Bone marrow (tissue), 2 donors: ENCODE measurements around the gene TRIM47.

Experiments
- DNase-seq, 2 donors: peaks; one replicate each; lab custom pipeline; 2025; lab: John Stamatoyannopoulos, UW

TRIM47 gene

GRCh38 chr17:75908201-75908600 is 29.8 kb upstream of the TRIM47 start:
- no peak for DNase-seq

- no peak for DNase-seq
Observed at GRCh38 chr17:75906143-75906884, 27.9 kb upstream of the TRIM47 start.

- DNase-seq = peak; percentile 77 to 98
Observed at GRCh38 chr17:75904749-75905521, 26.6 kb upstream of the TRIM47 start, which contains the start of gene MRPL38. Gene MRPL38 (minus strand): TSS chr17:75904884. CDS start chr17:75904875, 9 bp downstream.

- DNase-seq = no peak
Observed at GRCh38 chr17:75902406-75902805, 24.0 kb upstream of the TRIM47 start.

- no peak for DNase-seq
Observed at GRCh38 chr17:75901727-75902126, 23.3 kb upstream of the TRIM47 start.

- no peak for DNase-seq
Observed at GRCh38 chr17:75900691-75901533, 22.5 kb upstream of the TRIM47 start.

- DNase-seq = no peak
Observed at GRCh38 chr17:75899767-75900468, 21.5 kb upstream of the TRIM47 start.

GRCh38 chr17:75899353-75899752 is 21.0 kb upstream of the TRIM47 start:
- DNase-seq = no peak

GRCh38 chr17:75898791-75899190 is 20.4 kb upstream of the TRIM47 start:
- no peak for DNase-seq

- no peak for DNase-seq
Observed at GRCh38 chr17:75898065-75898464, 19.7 kb upstream of the TRIM47 start.

- no peak for DNase-seq
Observed at GRCh38 chr17:75897160-75898019, 19.0 kb upstream of the TRIM47 start.

GRCh38 chr17:75896415-75897159 is 18.2 kb upstream of the TRIM47 start, which contains the start of gene TRIM65:
Gene TRIM65 (minus strand): TSS chr17:75896951. CDS start chr17:75896937, 14 bp downstream.
- peak; percentile 41 to 80 for DNase-seq

- DNase-seq = peak in 1 of 2 donors; percentile 7
Observed at GRCh38 chr17:75895370-75896155, 17.2 kb upstream of the TRIM47 start.

- DNase-seq = no peak
Observed at GRCh38 chr17:75894049-75894733, 15.8 kb upstream of the TRIM47 start.

- no peak for DNase-seq
Observed at GRCh38 chr17:75893305-75894048, 15.1 kb upstream of the TRIM47 start.

GRCh38 chr17:75892556-75893224 is 14.3 kb upstream of the TRIM47 start:
- DNase-seq = no peak
